Stimulated activated CD4-positive, alpha-beta T cell treated with anti-CD3 and anti-CD28 coated beads, Interleukin-2, amount 100 ng/mL, for 48 hours (primary cell): ENCODE measurements around the gene SH3BP5L.
A peak's percentile ranks its signal among the peaks of the same experiment; 100 is the strongest.
"Not testable (repeated sequence)": the region's sequence is repeated elsewhere in the genome, so short reads cannot be mapped to it uniquely, and the experiment has no call there.

Experiments
- DNase-seq, 2 donors: peaks; one replicate each; pipeline ENCODE4 v3.0.0-alpha.2; 2020

The SH3BP5L gene

DNA sequence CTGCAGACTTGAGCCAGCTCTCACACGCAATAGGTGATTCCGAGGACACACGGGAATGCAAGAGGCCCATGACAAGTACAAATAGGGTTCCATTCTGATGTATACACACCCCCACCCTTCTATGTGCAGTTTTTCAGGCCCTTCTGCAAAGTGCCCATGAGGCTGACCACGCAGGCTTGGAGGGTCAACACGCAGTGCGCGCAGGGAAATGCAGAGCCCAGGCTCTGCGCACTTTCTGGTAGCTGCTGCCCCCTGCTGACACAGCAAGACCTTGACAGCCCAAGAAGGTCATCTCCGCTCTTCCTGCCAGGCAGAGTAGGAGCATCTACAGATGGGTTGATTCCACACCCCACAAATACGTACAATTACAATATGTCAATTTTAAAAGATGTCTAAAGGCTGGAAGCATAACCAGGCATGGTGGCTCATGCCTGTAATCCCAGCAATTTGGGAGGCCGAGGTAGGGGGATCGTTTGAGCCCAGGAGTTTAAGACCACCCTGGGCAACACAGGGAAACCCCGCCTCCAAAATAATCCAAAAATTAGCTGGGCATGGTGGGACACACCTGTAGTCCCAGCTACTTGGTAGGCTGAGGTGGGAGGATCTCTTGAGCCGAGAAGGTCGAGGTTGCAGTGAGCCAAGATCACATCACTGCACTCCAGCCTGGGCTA, 18.5 kb downstream of the SH3BP5L start:
- DNase-seq = peak; percentile 46 to 65

- no peak for DNase-seq
Observed at GRCh38 chr1:248805876-248806275, 19.8 kb downstream of the SH3BP5L start.

DNA sequence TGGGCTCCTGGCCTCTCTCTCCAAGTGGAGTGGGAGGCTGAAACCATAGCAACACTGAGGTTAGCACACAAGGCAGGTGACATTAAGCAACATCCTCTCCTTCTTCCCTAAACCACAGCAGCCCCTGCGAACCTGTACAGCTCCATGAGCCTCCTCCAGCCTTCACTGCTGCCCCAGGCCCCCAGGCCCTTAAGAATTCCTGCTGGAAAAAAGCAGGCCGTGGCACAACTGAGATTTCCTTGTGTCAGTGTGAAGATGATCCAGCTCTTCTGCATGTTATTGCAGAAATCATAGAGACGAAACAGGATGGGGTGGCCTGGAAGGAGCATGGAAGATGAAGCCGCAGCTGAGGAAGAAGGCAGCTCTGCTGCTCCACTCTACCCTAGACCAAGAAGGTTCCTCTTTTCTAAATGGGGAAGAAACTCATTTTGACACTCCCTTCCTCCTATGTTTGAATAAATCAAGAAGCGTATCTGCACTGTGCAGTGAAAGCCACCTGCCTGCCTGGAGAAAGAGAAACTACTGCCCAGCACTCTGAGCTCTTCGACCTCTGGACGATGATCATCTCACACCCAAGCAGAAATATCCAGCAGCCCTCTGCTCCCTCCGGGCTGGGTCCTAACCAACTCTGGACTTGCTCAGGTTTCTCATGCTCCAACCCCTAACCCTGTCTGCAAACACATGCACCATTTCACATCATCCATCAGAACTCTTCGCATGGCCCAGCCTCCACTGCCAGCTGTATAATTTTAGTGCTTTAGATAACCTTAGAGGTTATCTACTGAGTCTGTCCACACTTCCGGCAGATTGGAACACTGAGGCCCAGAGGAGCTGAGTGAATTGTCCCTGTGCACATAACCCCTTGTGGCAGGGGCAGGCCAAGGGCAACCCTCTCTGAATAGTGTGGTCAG, 20.7 kb downstream of the SH3BP5L start:
- no peak for DNase-seq

GRCh38 chr1:248803501-248803900, 22.2 kb downstream of the SH3BP5L start:
- not testable (repeated sequence) for DNase-seq

DNA sequence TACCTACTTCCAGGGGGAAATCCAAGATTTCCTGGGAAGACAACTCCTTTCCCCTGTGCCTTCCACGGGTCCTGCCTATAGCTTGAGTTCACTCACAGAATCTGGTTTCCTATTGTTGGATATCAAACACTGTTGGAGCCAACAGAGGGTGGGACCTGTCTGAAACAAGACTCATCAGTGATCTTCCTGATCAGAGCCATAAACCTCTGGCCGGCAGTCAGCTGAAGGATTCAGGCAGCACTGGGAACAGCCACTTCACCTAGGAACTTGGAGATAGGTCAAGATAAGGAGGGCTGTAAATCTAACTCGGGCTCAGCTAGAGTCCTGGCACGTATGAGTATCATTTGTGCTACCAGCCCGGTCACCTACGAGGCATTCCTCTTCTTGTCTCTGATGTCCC, 23.3 kb downstream of the SH3BP5L start:
- no peak for DNase-seq

GRCh38 chr1:248800459-248800858, 25.3 kb downstream of the SH3BP5L start:
- no peak for DNase-seq

DNA sequence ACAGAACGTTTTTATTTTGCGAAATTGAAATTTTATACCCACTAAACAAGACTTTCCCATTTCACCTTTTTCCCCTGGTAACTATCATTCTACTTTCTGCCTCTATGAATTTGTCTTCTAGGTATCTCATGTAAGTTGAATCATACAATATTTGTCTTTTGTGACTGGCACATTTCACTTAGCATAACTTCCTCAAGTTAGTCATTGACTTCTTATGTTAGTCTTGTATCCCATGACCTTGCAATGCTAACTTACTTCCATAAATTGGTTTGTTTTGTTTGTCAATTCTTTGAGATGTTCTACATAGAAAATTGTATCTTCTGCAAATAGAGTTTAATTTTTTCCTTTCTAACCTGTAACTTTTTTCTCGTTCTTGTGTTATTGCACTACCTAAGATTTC, 26.9 kb downstream of the SH3BP5L start:
- no peak for DNase-seq

GRCh38 chr1:248794663-248795062, 31.1 kb downstream of the SH3BP5L start:
- DNase-seq = not testable (repeated sequence)

DNA sequence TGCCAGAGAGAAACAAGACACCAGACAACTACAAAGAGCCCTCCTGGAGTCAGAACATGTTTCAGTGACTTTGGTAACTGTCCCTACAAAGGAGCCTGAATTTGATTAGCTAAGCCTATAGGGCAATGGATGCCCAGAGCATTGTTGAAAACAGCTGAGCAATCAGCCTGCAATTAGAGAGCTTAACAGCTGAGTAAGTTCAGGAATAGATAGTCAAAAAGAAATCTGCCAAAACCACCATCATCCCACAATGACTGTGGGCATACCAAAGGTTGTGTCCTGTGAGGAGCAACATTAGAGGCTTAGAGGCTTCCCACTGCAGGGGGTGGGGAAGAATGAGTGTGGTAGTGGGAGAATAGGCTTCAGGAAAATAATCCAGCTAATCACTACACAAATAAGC, 32.1 kb downstream of the SH3BP5L start:
- no peak for DNase-seq

GRCh38 chr1:248792342-248792741, 33.4 kb downstream of the SH3BP5L start:
- DNase-seq = no peak

- DNase-seq = no peak
Observed at GRCh38 chr1:248791010-248791409, 34.7 kb downstream of the SH3BP5L start.

DNA sequence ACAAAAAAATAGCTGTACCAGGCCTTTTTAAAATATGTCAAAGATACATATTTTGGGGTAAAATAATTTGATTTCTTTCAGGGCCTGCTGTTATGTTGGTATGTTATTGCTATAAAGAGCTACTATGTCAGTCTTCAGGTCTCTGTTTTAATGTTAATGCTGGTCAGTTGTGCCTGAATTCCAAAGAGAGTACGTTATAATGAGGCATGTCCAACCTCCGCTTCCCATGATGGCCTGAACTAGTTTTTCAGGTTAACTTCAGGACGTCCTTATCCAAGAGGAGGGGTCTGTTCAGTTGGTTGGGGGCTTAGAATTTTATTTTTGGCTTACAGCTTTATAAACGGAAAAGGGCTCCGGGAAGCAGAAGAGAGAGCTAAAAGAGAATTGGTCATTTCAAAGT, 35.3 kb downstream of the SH3BP5L start:
- DNase-seq = no peak

- not testable (repeated sequence) for DNase-seq
Observed at GRCh38 chr1:248789337-248789736, 36.4 kb downstream of the SH3BP5L start.

GRCh38 chr1:248788327-248788726, 37.4 kb downstream of the SH3BP5L start:
- no peak for DNase-seq

DNA sequence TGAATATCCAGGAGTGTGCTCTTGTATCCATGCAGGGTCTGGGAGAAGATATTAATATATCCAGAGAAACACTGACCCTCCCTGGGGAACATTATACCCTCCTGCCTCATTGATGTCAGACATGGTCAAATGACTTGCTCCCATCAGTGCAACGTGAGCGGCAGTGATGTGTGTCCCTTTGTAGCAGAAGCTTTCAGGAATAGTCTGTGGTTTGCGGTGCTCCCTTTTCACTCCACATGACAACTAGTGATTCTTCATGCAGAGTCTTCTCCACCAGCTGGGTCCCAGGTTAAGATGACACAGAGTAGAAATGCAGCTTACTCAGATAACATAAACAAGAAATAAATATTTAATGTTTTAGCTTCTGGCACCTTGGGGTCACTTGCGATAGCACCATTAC, 38.3 kb downstream of the SH3BP5L start:
- no peak for DNase-seq

GRCh38 chr1:248786156-248786555, 39.6 kb downstream of the SH3BP5L start:
- DNase-seq = no peak

GRCh38 chr1:248783367-248783766, 42.3 kb downstream of the SH3BP5L start:
- DNase-seq = no peak

DNA sequence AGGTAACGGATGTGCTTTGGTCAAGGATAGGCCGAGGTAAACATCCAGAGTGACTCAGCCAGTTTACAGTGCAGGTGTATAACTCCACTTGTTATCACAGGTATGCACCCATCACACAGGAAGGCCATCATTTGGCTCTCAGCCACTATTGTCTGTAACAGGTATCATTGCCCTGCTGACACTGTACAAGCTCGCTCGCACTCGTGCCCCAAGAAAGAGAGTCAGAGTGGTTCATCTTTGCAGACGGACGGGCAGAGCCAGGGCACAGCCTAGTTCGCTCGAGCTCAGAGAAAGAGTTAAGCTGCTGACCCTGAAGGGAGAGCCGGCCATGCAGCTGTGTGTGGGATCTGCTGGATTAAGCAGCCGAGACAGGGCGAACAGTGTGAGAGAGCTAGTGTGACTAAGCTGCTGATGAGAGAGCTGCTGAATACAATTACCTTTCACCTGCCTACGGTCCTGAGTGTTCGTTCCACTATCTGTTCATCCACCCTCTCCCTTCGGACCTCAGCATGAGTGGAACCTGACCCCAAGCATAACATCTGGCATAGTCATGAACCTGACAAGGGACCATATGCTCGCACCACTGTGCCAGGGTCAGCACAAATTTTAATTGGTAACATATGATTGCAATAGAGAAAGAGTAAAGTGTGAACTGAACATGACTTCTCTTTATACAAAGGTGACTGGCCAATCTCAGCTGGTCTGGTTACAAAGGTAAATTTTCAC, 43.1 kb downstream of the SH3BP5L start:
- DNase-seq = no peak

- no peak for DNase-seq
Observed at GRCh38 chr1:248779350-248779749, 46.4 kb downstream of the SH3BP5L start.

GRCh38 chr1:248778906-248779305, 46.8 kb downstream of the SH3BP5L start:
- no peak for DNase-seq

DNA sequence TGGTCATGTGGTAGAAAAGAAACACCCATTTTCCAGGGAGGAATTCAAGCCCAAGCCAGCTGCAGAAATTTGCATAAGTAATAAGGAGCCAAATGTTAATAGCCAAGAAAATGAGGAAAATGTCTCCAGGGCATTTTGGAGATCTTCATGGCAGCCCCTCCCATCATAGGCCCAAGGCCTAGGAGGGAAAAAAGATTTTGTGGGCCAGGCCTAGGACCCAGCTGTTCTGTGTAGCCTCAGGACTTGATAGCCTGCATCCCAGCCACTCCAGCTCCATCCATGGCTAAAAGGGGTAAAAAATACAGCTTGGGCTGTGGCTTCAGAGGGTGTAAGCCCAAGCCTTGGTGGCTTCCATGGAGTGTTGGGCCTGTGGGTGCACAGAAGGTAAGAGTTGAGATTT, 48.7 kb downstream of the SH3BP5L start:
- DNase-seq = no peak

DNA sequence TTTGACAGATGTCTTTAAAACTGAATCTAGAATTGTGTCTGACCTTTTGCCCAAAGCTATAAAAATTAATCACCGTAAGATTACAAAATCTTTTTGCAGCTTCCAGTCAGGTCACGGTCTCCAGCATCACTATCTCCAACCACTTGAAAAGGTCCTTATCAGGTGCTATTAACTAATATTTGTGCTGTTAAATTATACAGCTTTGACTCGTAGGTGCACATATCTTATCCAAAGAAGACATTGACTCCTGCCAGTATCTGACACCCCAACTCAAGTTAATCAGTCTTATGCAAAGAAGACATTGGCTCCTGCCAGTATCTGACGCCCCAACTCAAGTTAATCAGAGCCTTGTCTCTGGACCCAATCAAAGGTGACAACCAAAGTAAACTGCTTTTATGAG, 50.3 kb downstream of the SH3BP5L start:
- no peak for DNase-seq
